SK-N-SH (cell line): ENCODE measurements around the gene AGAP2.

Experiments used
- POLR2AphosphoS5 ChIP-seq: IDR thresholded peaks from 2 replicates; pipeline ENCODE4 v1.6.1; 2012; ENCODE audit warnings: low read depth, low read length
- RCOR1 ChIP-seq: fragments of 150-350 bp; IDR thresholded peaks from 2 replicates; pipeline ENCODE4 v1.6.1; 2017; ENCODE audit warnings: antibody characterized with exemption, low read length
- RFX5 ChIP-seq: IDR thresholded peaks from 2 replicates; pipeline ENCODE4 v1.6.1; 2012; ENCODE audit warnings: mild to moderate bottlenecking, improper control_type of control experiment, low read length
- YY1 ChIP-seq: IDR thresholded peaks from 2 replicates; pipeline ENCODE4 v1.4.0; 2012; ENCODE audit warnings: low read depth, mild to moderate bottlenecking
- TF ChIP-seq, protein P1 (sequence below): fragments of 200-600 bp; sonication (generic); IDR thresholded peaks from 2 replicates; pipeline ENCODE4 v1.6.1; 2017; ENCODE audit warnings: antibody characterized with exemption, mild to moderate bottlenecking, moderate library complexity
- TF ChIP-seq, protein P2 (sequence below): IDR thresholded peaks from 2 replicates; pipeline ENCODE4 v1.4.0; 2012; ENCODE audit warnings: low read depth, borderline replicate concordance
- TF ChIP-seq, protein P3 (sequence below): fragments of 150-350 bp; IDR thresholded peaks from 2 replicates; pipeline ENCODE4 v1.6.1; 2017; ENCODE audit warnings: antibody characterized with exemption, low read length, low read depth, borderline replicate concordance

DNA sequence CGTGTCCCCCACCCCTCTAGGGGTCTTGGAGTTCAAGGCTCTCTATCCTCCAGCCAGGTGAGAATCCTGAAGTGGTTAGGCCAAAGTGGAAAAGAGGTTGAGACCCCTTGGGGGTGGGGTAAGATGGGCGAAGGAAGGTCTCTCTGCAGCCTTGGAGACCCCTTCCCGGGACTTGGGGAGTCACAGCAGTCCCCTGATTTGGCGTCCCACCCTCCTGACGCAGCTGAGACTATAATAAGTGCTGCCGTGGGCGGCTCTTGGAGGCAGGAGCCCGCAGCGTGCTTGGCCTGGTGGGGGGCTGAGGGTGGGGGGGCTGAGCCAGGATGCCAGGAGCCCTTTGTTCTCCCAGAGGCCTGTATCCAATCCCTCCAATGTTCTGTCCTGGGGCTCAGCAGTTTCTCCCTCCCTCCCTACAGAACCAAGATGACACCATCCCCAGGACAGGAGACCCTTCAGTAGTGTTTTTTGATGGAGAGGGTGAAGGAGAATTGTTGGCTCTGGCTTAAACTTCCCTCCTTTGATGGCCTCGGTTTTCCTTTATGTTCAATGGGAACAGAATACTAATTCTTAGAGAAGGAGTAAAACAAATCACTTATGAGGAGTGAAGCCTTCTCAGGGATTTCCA lies 1.5 kb upstream of the AGAP2 start:
- TF ChIP-seq, protein P1, sequence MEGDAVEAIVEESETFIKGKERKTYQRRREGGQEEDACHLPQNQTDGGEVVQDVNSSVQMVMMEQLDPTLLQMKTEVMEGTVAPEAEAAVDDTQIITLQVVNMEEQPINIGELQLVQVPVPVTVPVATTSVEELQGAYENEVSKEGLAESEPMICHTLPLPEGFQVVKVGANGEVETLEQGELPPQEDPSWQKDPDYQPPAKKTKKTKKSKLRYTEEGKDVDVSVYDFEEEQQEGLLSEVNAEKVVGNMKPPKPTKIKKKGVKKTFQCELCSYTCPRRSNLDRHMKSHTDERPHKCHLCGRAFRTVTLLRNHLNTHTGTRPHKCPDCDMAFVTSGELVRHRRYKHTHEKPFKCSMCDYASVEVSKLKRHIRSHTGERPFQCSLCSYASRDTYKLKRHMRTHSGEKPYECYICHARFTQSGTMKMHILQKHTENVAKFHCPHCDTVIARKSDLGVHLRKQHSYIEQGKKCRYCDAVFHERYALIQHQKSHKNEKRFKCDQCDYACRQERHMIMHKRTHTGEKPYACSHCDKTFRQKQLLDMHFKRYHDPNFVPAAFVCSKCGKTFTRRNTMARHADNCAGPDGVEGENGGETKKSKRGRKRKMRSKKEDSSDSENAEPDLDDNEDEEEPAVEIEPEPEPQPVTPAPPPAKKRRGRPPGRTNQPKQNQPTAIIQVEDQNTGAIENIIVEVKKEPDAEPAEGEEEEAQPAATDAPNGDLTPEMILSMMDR: no peak
- no peak for TF ChIP-seq POLR2AphosphoS5
- TF ChIP-seq YY1: no peak
- TF ChIP-seq, protein P2, sequence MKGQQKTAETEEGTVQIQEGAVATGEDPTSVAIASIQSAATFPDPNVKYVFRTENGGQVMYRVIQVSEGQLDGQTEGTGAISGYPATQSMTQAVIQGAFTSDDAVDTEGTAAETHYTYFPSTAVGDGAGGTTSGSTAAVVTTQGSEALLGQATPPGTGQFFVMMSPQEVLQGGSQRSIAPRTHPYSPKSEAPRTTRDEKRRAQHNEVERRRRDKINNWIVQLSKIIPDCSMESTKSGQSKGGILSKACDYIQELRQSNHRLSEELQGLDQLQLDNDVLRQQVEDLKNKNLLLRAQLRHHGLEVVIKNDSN: no peak
- TF ChIP-seq, protein P3, sequence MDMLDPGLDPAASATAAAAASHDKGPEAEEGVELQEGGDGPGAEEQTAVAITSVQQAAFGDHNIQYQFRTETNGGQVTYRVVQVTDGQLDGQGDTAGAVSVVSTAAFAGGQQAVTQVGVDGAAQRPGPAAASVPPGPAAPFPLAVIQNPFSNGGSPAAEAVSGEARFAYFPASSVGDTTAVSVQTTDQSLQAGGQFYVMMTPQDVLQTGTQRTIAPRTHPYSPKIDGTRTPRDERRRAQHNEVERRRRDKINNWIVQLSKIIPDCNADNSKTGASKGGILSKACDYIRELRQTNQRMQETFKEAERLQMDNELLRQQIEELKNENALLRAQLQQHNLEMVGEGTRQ: no peak
- no peak for TF ChIP-seq RCOR1
- TF ChIP-seq RFX5: no peak
